Osteoblast (primary cell): ENCODE data around the gene SCAMP2. TPM values are rescaled to one million over a fixed set of nuclear protein-coding genes. Genes with fewer than 3 reads are reported as not detected.

ENCODE experiments used
- DNase-seq: peaks from one replicate; pipeline ENCODE4 v3.0.0; 2011; ENCODE audit warnings: low spot score, mixed read lengths; ENCODE audit not compliant: insufficient read length; ENCODE audit errors: missing footprints
- H2AFZ ChIP-seq: 2 replicates; pipeline ENCODE4 v1.6.0; 2011; ENCODE audit warnings: mild to moderate bottlenecking, low read length
- H3K27ac ChIP-seq: 2 replicates; pipeline ENCODE4 v1.5.1; 2011; ENCODE audit warnings: mild to moderate bottlenecking, low read depth, low read length, moderate library complexity
- H3K27me3 ChIP-seq: 2 replicates; pipeline ENCODE4 v1.6.0; 2012; ENCODE audit warnings: mild to moderate bottlenecking, control low read depth, inconsistent platforms, low read length, moderate library complexity; ENCODE audit not compliant: insufficient read depth
- H3K36me3 ChIP-seq: 2 replicates; pipeline ENCODE4 v1.5.1; 2011; ENCODE audit warnings: mild to moderate bottlenecking, low read length, control low read depth, moderate library complexity; ENCODE audit not compliant: insufficient read depth
- H3K4me1 ChIP-seq: 2 replicates; pipeline ENCODE4 v1.5.1; 2011; ENCODE audit warnings: mild to moderate bottlenecking, low read length, control low read depth, moderate library complexity; ENCODE audit not compliant: insufficient read depth
- H3K4me2 ChIP-seq: 2 replicates; pipeline ENCODE4 v1.6.0; 2011; ENCODE audit warnings: mild to moderate bottlenecking, low read length; ENCODE audit not compliant: insufficient read depth
- H3K4me3 ChIP-seq: fragments of 200-600 bp; sonication (generic); 3 replicates; pipeline ENCODE4 v1.5.1; 2012; ENCODE audit warnings: mild to moderate bottlenecking, low read length, inconsistent platforms; ENCODE audit not compliant: insufficient read depth
- H3K79me2 ChIP-seq: 2 replicates; pipeline ENCODE4 v1.6.0; 2012; ENCODE audit warnings: mild to moderate bottlenecking, low read length, control low read depth, inconsistent platforms; ENCODE audit not compliant: insufficient read depth
- H3K9me3 ChIP-seq: 2 replicates; pipeline ENCODE4 v1.5.1; 2011; ENCODE audit warnings: low read depth, low read length, control low read depth
- H4K20me1 ChIP-seq: 2 replicates; pipeline ENCODE4 v1.6.0; 2012; ENCODE audit warnings: mild to moderate bottlenecking, low read length, control low read depth; ENCODE audit not compliant: insufficient read depth
- total RNA-seq: library from RNA; depleted of rRNA; stranded (reverse); fragments of >200 nt; gene quantifications from 2 replicates; pipeline ENCODE4 v1.2.3, GENCODE V29; 2012
- TF ChIP-seq, protein P1 (sequence below): IDR thresholded peaks from 2 replicates; pipeline ENCODE4 v1.5.1; 2011; ENCODE audit warnings: mild to moderate bottlenecking, low read depth, low read length, moderate library complexity; ENCODE audit errors: extremely low read depth

SCAMP2 gene
- total RNA-seq, 1 donor = 23.9 TPM

DNA sequence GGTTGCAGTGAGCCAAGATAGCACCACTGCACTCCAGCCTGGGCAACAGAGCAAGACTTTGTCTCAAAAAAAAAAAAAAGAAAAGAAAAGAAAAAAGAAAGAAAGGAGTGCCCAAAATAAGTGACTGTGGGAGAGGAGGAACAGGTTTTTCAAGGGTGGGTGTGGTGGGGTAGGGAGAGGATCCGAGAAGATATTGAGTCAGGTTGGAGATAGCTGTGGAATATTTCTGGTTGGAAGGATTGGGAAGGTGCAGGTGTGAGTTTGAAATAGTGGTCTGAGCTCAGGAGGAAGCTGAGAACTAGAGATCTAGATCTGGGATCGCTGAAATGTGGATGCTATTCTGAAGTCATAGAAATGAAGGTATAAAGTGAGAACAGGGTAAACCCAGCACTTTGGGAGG lies 7.8 kb downstream of the SCAMP2 start:
- Histone ChIP-seq H3K4me2 (no peak overlapping the region), H3K9me3 (no peaks in the 10 kb centered on the region), H3K27ac (no peak overlapping the region), H3K36me3 (peaks cover 5% of the 10 kb centered on the region), H3K4me1 (peaks cover 20% of the 10 kb centered on the region), H4K20me1 (peaks cover 55% of the 10 kb centered on the region), H3K4me3 (no peak overlapping the region), H3K27me3 (no peaks in the 10 kb centered on the region), H2AFZ (no peak overlapping the region), H3K79me2 (peaks cover 73% of the 10 kb centered on the region)
- TF ChIP-seq, protein P1, sequence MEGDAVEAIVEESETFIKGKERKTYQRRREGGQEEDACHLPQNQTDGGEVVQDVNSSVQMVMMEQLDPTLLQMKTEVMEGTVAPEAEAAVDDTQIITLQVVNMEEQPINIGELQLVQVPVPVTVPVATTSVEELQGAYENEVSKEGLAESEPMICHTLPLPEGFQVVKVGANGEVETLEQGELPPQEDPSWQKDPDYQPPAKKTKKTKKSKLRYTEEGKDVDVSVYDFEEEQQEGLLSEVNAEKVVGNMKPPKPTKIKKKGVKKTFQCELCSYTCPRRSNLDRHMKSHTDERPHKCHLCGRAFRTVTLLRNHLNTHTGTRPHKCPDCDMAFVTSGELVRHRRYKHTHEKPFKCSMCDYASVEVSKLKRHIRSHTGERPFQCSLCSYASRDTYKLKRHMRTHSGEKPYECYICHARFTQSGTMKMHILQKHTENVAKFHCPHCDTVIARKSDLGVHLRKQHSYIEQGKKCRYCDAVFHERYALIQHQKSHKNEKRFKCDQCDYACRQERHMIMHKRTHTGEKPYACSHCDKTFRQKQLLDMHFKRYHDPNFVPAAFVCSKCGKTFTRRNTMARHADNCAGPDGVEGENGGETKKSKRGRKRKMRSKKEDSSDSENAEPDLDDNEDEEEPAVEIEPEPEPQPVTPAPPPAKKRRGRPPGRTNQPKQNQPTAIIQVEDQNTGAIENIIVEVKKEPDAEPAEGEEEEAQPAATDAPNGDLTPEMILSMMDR = no peak
- no peak for DNase-seq

DNA sequence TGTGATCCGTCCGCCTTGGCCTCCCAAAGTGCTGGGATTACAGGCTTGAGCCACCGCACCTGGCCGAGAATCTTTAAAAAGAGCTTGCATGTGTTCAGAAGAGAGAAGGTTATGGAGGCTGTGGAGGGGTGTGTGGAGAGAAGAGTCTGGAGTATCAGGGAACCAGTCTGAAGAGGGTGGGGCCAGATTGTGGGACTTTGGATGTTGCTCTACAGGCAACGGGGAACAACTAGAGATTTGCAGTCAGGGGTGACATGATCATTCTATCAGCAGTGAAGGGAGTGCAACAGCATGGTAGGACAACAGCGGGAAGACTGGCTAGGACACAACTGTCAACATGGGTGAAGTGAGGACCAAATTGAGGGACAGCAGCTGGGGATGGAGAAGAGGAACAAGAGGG lies 8.9 kb downstream of the SCAMP2 start:
- peaks cover 50% of the 10 kb centered on the region for H4K20me1 ChIP-seq
- TF ChIP-seq, protein P1 = no peak
- no peak overlapping the region for H2AFZ ChIP-seq
- H3K36me3 ChIP-seq = peaks cover 5% of the 10 kb centered on the region
- DNase-seq = no peak
- no peak overlapping the region for H3K4me2 ChIP-seq
- H3K9me3 ChIP-seq = no peaks in the 10 kb centered on the region
- no peak overlapping the region for H3K27ac ChIP-seq
- no peak overlapping the region for H3K4me3 ChIP-seq
- peaks cover 20% of the 10 kb centered on the region for H3K4me1 ChIP-seq
- H3K79me2 ChIP-seq = peaks cover 68% of the 10 kb centered on the region
- no peaks in the 10 kb centered on the region for H3K27me3 ChIP-seq

DNA sequence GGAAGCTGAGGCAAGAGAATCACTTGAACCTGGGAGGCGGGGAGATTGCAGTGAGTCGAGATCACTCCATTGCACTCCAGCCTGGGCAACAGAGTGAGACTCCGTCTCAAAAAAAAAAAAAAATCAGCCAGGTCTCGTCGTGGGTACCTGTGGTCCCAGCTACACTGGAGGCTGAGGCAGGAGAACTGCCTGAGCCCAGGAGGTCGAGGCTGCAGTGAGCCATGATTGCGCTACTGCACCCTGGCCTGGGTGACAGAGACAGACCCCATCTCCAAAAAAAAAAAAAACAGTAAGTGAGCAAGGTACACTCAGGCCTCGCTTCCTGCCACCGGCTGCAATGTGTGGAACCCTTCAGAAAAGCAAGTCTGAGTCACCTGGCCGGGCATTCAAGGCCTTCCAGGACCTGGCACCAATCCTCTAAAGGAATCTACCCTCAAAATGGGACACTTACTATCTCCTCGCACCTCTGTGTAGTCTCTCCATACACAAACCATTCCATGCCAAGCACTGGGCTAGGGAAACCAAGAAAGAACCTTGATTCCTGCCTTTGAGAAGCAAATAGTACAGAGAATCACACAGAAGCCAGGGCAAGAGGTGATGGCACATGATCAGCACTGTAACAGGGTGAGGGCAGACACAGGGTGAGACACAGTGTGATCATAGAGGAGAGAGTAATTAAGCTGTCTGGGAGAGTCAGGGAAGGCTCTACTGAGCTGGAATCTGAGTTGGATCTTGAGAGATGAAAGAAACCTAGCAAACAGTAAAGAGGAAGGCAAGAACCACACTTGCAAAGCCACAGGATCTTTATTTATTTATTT lies 9.7 kb downstream of the SCAMP2 start:
- H3K27ac ChIP-seq = peak overlapping the region; percentile 59
- peaks cover 5% of the 10 kb centered on the region for H3K36me3 ChIP-seq
- H3K79me2 ChIP-seq = peaks cover 65% of the 10 kb centered on the region
- H2AFZ ChIP-seq = no peak overlapping the region
- no peaks in the 10 kb centered on the region for H3K27me3 ChIP-seq
- TF ChIP-seq, protein P1 = no peak
- H4K20me1 ChIP-seq = peaks cover 49% of the 10 kb centered on the region
- no peaks in the 10 kb centered on the region for H3K9me3 ChIP-seq
- H3K4me1 ChIP-seq = peaks cover 20% of the 10 kb centered on the region
- H3K4me3 ChIP-seq = no peak overlapping the region
- no peak for DNase-seq
- H3K4me2 ChIP-seq = peak overlapping the region; percentile 43

DNA sequence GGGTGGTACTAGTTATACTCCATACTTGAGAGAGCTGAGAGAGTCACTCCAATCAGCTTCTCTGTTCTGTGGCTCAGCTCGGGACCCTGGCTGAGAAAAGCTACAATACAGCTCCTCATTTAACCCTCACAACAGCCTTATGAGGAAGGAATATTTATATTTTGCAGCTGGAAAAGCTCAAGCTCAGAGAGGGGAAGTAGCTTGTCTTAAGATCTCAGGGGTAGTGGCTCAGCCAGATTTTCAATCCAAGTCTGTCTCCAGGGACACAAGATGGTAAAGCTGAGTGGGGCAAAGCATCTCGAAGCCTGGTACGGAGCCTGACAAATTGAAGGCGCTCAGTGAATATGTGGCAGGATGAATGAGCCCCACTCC lies 14.8 kb downstream of the SCAMP2 start:
- no peak for DNase-seq
- H3K4me1 ChIP-seq = peaks cover 2% of the 10 kb centered on the region
- no peaks in the 10 kb centered on the region for H3K27me3 ChIP-seq
- H3K36me3 ChIP-seq = peaks cover 5% of the 10 kb centered on the region
- H3K9me3 ChIP-seq = no peaks in the 10 kb centered on the region
- H3K4me2 ChIP-seq = no peak overlapping the region
- H3K27ac ChIP-seq = no peak overlapping the region
- H3K4me3 ChIP-seq = no peak overlapping the region
- no peak overlapping the region for H2AFZ ChIP-seq
- peaks cover 21% of the 10 kb centered on the region for H4K20me1 ChIP-seq
- peaks cover 59% of the 10 kb centered on the region for H3K79me2 ChIP-seq
- TF ChIP-seq, protein P1 = no peak
